ENCODE results near the gene GJC2. TPM values are rescaled to one million over a fixed set of nuclear protein-coding genes. Genes with fewer than 3 reads are reported as not detected.
A peak's percentile ranks its signal among the peaks of the same experiment; 100 is the strongest.

GJC2 gene
- total RNA-seq, 6 donors from 2014 or later: 1.4 to 8.7 (median 2.0) TPM

GRCh38 chr1:228156941-228157728 lies 7.4 kb downstream of the GJC2 start:
- Histone ChIP-seq H3K27me3 (no peaks in the 10 kb centered on the region), H3K36me3 (peaks cover 0 to 4% (median 0%) of the 10 kb centered on the region in 4 donors), H3K27ac (no peak overlapping the region), H3K4me1 (peaks cover 13 to 36% (median 23%) of the 10 kb centered on the region in 4 donors), H3K4me3 (no peak overlapping the region), H3K9me3 (no peaks in the 10 kb centered on the region)
- TF ChIP-seq CTCF (IDR thresholded peaks at IDR 0.05) (no peak), POLR2A (IDR thresholded peaks at IDR 0.05) (no peak), POLR2AphosphoS5 (IDR thresholded peaks at IDR 0.05) (no peak), EP300 (IDR thresholded peaks at IDR 0.05) (no peak)
- ATAC-seq (ENCODE audit: low FRiP score in 2 of 2): no peak
- 62 to 86% methylated on average over 11 to 24 of the region's 24 CpGs for WGBS, 2 donors
- peak in 1 of 2 donors; percentile 54 for DNase-seq

- Histone ChIP-seq H3K27ac (no peak overlapping the region), H3K9me3 (no peaks in the 10 kb centered on the region)
- DNase-seq: peak in 1 of 2 donors; percentile 81
These were observed 8.0 kb downstream of the GJC2 start for GRCh38 chr1:228157729-228158126.

GRCh38 chr1:228158151-228159007 lies 8.6 kb downstream of the GJC2 start:
- WGBS, 2 donors: 80% methylated on average over 45 to 78 of the region's 98 CpGs
- ATAC-seq (ENCODE audit: low FRiP score in 2 of 2) (no peak), DNase-seq (peak in 1 of 2 donors; percentile 83)
- H3K4me1 ChIP-seq: peaks cover 23 to 45% (median 32%) of the 10 kb centered on the region in 4 donors
- H3K36me3 ChIP-seq: peaks cover 0 to 4% (median 0%) of the 10 kb centered on the region in 4 donors
- H3K27ac ChIP-seq: no peak overlapping the region
- H3K9me3 ChIP-seq: no peaks in the 10 kb centered on the region
- H3K27me3 ChIP-seq: peaks cover 0 to 7% (median 0%) of the 10 kb centered on the region in 4 donors
- no peak for TF ChIP-seq POLR2AphosphoS5 (IDR thresholded peaks at IDR 0.05)
- no peak for TF ChIP-seq CTCF (IDR thresholded peaks at IDR 0.05)
- no peak for TF ChIP-seq POLR2A (IDR thresholded peaks at IDR 0.05)
- TF ChIP-seq EP300 (IDR thresholded peaks at IDR 0.05): no peak
- no peak overlapping the region for H3K4me3 ChIP-seq

More at GRCh38 chr1:228157729-228158126, 8.0 kb downstream of the GJC2 start:
- Histone ChIP-seq H3K27me3 (peaks cover 0 to 5% (median 0%) of the 10 kb centered on the region in 4 donors), H3K36me3 (peaks cover 0 to 4% (median 0%) of the 10 kb centered on the region in 4 donors), H3K4me1 (peaks cover 19 to 38% (median 26%) of the 10 kb centered on the region in 4 donors), H3K4me3 (no peak overlapping the region)
- ATAC-seq (ENCODE audit: low FRiP score in 2 of 2): no peak
- WGBS, 2 donors: 86 to 93% methylated on average over 9 to 35 of the region's 43 CpGs
- TF ChIP-seq EP300 (IDR thresholded peaks at IDR 0.05) (no peak), CTCF (IDR thresholded peaks at IDR 0.05) (no peak), POLR2A (IDR thresholded peaks at IDR 0.05) (no peak), POLR2AphosphoS5 (IDR thresholded peaks at IDR 0.05) (no peak)

- peaks cover 23 to 51% (median 39%) of the 10 kb centered on the region in 4 donors for H3K4me1 ChIP-seq
- TF ChIP-seq EP300 (IDR thresholded peaks at IDR 0.05) (no peak), CTCF (IDR thresholded peaks at IDR 0.05) (no peak), POLR2AphosphoS5 (IDR thresholded peaks at IDR 0.05) (no peak), POLR2A (IDR thresholded peaks at IDR 0.05) (no peak)
- DNase-seq (no peak), ATAC-seq (ENCODE audit: low FRiP score in 2 of 2) (no peak)
- peaks cover 0 to 4% (median 0%) of the 10 kb centered on the region in 4 donors for H3K36me3 ChIP-seq
- no peaks in the 10 kb centered on the region for H3K9me3 ChIP-seq
- 85 to 90% methylated on average over 2 to 12 of the region's 14 CpGs for WGBS, 2 donors
- H3K27ac ChIP-seq: no peak overlapping the region
- no peak overlapping the region for H3K4me3 ChIP-seq
- peaks cover 0 to 7% (median 0%) of the 10 kb centered on the region in 4 donors for H3K27me3 ChIP-seq
These were observed 9.4 kb downstream of the GJC2 start for GRCh38 chr1:228159008-228159665.

Measured in upper lobe of left lung (tissue), 6 donors.